ENCODE data around the gene TIMM44.

Gene TIMM44

DNA sequence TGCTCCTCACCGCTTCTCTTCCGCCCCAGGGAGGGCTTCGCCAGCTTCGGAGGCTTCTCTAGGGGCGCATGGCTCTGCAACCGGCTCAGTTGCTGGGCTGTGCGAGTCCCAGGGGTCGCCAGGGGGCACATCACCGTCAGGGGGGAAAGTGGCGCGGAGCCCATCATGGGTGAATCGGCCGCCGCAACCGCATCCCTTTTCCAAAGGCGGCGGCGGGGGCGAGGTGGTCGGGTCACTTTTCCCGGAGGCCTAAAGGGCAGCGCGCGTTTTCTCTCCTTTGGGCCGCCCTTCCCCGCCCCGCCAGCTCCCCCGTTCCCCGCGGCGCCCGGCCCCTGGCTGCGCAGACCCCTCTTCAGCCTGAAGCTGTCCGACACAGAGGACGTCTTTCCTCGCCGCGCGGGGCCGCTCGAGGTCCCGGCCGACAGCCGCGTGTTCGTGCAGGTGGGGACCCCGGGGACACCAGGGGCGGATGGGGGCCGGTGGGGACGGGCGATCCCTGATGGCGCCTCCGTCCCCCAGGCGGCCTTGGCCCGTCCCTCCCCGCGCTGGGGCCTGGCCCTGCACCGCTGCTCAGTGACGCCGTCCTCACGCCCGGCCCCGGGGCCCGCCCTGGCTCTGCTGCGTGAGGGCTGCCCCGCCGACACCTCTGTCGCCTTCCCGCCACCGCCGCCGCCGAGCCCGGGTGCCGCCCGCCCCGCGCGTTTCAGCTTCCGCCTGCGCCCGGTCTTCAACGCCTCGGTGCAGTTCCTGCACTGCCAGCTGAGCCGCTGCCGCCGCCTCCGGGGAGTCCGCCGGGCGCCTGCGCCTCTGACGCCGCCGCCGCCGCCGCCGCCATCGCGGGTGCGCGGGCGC is 27.1 kb downstream of the TIMM44 start:
- H3K27me3 ChIP-seq (ENCODE audit: low read depth, low read length) = peaks cover 29% of the 10 kb centered on the region
- peak overlapping the region in 1 of 2 donors; percentile 51 for H3K4me3 ChIP-seq (ENCODE audit: low read depth in 1 of 2, low read length in 2 of 2)
- peaks cover 3 to 17% of the 10 kb centered on the region in 2 donors for H3K36me3 ChIP-seq (ENCODE audit: control insufficient read depth in 1 of 2, insufficient read depth in 2 of 2, low read length in 2 of 2)
- no peak overlapping the region for H3K27ac ChIP-seq (ENCODE audit: low read length)
- peaks cover 0 to 44% of the 10 kb centered on the region in 2 donors for H3K4me1 ChIP-seq (ENCODE audit: control insufficient read depth in 1 of 2, insufficient read depth in 2 of 2, low read length in 2 of 2)
- no peaks in the 10 kb centered on the region for H3K9me3 ChIP-seq (ENCODE audit: control insufficient read depth in 1 of 2, low read length in 2 of 2)

DNA sequence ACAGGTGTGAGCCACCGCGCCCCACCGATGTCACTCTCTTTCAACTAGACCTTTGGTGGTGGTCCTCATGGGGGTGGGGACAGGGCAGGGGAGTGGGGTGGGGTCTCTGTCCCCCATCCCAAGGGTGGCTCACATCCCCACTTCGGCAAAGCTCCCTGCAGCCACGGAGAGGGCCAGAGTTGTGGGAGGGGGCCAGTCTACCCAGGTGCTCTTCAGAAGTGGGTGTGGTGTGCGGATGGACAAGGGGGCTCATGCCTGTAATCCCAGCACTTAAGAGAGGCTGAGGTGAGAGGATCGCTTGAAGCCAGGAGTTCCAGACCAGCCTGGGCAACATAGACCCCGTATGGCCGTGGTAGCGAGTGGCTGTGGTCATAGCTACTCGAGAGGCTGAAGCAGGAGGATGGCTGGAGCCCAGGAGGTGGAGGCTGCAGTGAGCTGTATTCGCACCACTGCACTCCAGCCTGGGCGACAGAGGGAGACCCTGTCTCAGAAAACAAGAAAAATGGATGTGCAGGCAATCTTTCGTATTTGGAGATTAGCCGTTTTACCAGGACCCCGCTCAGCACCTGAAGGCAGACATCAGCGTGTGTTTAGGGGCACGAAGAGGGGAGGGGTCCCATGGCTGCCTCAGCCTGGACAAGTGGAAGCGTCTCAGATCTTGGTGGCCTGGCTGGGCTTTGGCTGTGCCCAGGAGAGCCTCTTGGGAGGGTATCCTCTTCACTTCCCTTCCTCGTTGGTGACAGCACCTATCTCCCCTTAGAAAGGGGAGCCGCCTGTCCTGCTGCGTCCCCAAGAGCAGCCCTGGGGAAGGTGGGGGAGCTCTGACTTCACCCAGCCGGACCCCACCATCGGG is 28.0 kb downstream of the TIMM44 start:
- H3K36me3 ChIP-seq (ENCODE audit: control insufficient read depth in 1 of 2, insufficient read depth in 2 of 2, low read length in 2 of 2) = peaks cover 3 to 25% of the 10 kb centered on the region in 2 donors
- H3K27ac ChIP-seq (ENCODE audit: low read length) = no peak overlapping the region
- peak overlapping the region in 1 of 2 donors; percentile 51 for H3K4me3 ChIP-seq (ENCODE audit: low read depth in 1 of 2, low read length in 2 of 2)
- H3K4me1 ChIP-seq (ENCODE audit: control insufficient read depth in 1 of 2, insufficient read depth in 2 of 2, low read length in 2 of 2) = peaks cover 0 to 42% of the 10 kb centered on the region in 2 donors
- H3K9me3 ChIP-seq (ENCODE audit: control insufficient read depth in 1 of 2, low read length in 2 of 2) = no peaks in the 10 kb centered on the region
- peaks cover 29% of the 10 kb centered on the region for H3K27me3 ChIP-seq (ENCODE audit: low read depth, low read length)

DNA sequence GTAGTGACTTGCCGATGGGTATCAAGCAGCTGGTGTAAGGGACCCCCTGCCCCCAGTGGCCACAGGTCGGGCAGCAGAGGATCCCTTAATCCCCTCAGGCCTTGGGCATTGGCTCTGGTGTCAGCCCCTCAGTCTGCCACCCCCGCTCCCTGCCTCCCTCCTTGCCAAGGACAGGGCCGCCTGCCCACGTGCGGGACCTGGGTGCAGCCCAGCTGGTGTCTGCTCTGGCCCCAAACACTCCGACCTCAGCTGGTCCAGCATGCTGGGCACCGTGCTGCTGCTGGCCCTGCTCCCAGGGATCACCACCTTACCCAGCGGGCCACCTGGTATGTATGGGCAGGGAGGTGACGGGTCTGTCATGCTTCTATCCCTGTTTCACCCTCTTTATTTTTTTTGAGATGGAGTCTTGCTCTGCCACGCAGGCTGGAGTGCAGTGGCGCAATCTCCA is 28.8 kb downstream of the TIMM44 start, which contains the start of gene TGFBR3L:
TGFBR3L (plus strand) TSS at position 233 of the 448 bp plus-strand sequence.
- no peak within 1 kb of the TSS for H3K27ac ChIP-seq (ENCODE audit: low read length)

DNA sequence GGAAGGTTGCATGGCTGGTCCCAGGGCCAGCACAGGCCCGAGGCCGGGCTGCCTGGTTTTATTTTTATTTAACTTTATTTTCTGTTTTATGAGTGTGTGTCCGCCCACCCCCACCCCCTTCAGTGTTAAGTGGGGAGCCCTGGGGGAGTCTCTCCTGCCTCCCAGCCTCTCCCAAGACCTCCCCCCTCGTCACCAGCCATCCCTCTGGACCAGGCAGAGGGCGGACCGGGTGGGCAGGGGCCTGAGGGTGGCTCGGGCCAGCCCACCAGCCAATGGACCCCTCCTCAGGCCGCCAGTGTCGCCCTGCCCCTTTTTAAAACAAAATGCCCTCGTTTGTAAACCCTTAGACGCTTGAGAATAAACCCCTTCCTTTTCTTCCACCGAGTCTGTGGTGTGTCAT is 29.4 kb downstream of the TIMM44 start:
- Histone ChIP-seq H3K36me3 (ENCODE audit: control insufficient read depth in 1 of 2, insufficient read depth in 2 of 2, low read length in 2 of 2) (peaks cover 3 to 39% of the 10 kb centered on the region in 2 donors), H3K27me3 (ENCODE audit: low read depth, low read length) (peaks cover 29% of the 10 kb centered on the region)

More for the DNA sequence above, 28.8 kb downstream of the TIMM44 start, which contains the start of gene TGFBR3L:
- Histone ChIP-seq H3K4me3 (ENCODE audit: low read depth in 1 of 2, low read length in 2 of 2) (no peak within 1 kb of the TSS), H3K9me3 (ENCODE audit: control insufficient read depth in 1 of 2, low read length in 2 of 2) (no peaks in the 10 kb centered on the region), H3K27me3 (ENCODE audit: low read depth, low read length) (peaks cover 29% of the 10 kb centered on the region), H3K36me3 (ENCODE audit: control insufficient read depth in 1 of 2, insufficient read depth in 2 of 2, low read length in 2 of 2) (peaks cover 3 to 34% of the 10 kb centered on the region in 2 donors), H3K4me1 (ENCODE audit: control insufficient read depth in 1 of 2, insufficient read depth in 2 of 2, low read length in 2 of 2) (peaks cover 0 to 37% of the 10 kb centered on the region in 2 donors)

DNA sequence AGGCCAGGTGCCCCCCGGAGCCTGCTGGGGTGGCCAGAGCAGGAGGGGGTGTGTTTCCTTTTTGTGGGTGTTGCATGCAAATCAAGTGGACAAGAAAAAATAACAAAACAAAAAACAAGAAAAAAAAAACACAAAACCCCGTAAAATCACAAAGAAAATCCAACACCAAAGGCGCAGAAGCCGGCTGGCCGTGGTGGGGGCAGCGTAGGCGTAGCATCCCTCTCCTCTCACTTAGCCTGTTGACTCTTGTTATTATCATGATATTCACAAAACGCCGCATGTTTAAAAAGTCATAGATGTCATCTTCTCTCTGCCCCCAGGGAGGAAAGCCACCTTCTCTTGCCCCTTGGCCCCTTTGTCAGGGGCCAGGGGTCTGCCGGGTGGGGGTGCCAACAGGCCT is 29.8 kb downstream of the TIMM44 start:
- H3K9me3 ChIP-seq (ENCODE audit: control insufficient read depth in 1 of 2, low read length in 2 of 2) = no peaks in the 10 kb centered on the region
- no peak overlapping the region for H3K27ac ChIP-seq (ENCODE audit: low read length)
- peaks cover 0 to 28% of the 10 kb centered on the region in 2 donors for H3K4me1 ChIP-seq (ENCODE audit: control insufficient read depth in 1 of 2, insufficient read depth in 2 of 2, low read length in 2 of 2)
- H3K36me3 ChIP-seq (ENCODE audit: control insufficient read depth in 1 of 2, insufficient read depth in 2 of 2, low read length in 2 of 2) = peaks cover 3 to 42% of the 10 kb centered on the region in 2 donors
- H3K4me3 ChIP-seq (ENCODE audit: low read depth in 1 of 2, low read length in 2 of 2) = no peak overlapping the region
- H3K27me3 ChIP-seq (ENCODE audit: low read depth, low read length) = peaks cover 27% of the 10 kb centered on the region

More for the DNA sequence above, 29.4 kb downstream of the TIMM44 start:
- no peak overlapping the region for H3K27ac ChIP-seq (ENCODE audit: low read length)
- H3K9me3 ChIP-seq (ENCODE audit: control insufficient read depth in 1 of 2, low read length in 2 of 2) = no peaks in the 10 kb centered on the region
- H3K4me3 ChIP-seq (ENCODE audit: low read depth in 1 of 2, low read length in 2 of 2) = no peak overlapping the region
- peaks cover 0 to 32% of the 10 kb centered on the region in 2 donors for H3K4me1 ChIP-seq (ENCODE audit: control insufficient read depth in 1 of 2, insufficient read depth in 2 of 2, low read length in 2 of 2)

DNA sequence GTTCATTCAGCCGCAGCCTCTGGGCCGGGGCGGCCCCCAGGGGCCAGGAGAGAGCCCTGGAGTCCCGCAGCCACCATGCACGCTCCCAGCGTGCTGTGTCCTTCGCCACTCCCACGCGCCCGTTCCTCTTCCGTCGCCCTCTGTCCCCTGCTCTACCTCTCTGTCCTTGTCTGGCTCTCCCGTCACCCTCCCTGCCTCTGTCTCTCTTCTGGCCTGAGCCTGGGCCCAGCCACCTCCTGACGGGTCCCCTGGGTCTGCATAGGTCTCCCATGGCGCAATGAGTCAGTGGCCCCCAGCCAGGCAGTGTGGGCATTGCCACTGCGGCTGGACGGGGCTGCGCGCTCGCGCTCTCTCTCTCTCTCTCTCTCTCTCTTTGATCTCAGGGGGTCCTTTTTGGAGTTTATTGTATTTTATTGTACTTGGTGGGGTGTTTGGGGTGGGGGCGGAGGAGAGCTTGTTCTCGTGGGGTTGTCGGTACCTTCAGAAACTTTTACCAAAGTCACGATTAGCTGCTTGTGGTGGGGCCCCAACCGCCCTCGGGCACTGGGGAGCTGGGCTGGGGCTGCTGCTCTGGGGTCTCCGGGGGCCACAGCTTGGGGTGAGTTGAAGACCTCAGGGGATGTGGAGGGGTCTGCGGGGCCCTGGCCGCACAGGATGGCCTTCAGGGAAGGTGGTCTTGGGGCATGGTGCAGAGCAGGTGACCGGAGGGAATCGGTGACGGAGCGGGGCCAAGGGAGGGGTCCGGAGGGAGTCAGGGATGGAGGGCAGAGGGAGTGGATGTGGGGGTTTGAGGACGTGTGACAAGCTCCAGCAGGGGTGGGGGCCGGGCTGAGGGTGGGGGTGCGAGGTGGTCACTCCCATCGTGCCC is 30.5 kb downstream of the TIMM44 start:
- H3K27ac ChIP-seq (ENCODE audit: low read length) = no peak overlapping the region
- H3K4me1 ChIP-seq (ENCODE audit: control insufficient read depth in 1 of 2, insufficient read depth in 2 of 2, low read length in 2 of 2) = peaks cover 0 to 24% of the 10 kb centered on the region in 2 donors
- peaks cover 3 to 42% of the 10 kb centered on the region in 2 donors for H3K36me3 ChIP-seq (ENCODE audit: control insufficient read depth in 1 of 2, insufficient read depth in 2 of 2, low read length in 2 of 2)
- no peaks in the 10 kb centered on the region for H3K9me3 ChIP-seq (ENCODE audit: control insufficient read depth in 1 of 2, low read length in 2 of 2)
- peaks cover 19% of the 10 kb centered on the region for H3K27me3 ChIP-seq (ENCODE audit: low read depth, low read length)
- no peak overlapping the region for H3K4me3 ChIP-seq (ENCODE audit: low read depth in 1 of 2, low read length in 2 of 2)

DNA sequence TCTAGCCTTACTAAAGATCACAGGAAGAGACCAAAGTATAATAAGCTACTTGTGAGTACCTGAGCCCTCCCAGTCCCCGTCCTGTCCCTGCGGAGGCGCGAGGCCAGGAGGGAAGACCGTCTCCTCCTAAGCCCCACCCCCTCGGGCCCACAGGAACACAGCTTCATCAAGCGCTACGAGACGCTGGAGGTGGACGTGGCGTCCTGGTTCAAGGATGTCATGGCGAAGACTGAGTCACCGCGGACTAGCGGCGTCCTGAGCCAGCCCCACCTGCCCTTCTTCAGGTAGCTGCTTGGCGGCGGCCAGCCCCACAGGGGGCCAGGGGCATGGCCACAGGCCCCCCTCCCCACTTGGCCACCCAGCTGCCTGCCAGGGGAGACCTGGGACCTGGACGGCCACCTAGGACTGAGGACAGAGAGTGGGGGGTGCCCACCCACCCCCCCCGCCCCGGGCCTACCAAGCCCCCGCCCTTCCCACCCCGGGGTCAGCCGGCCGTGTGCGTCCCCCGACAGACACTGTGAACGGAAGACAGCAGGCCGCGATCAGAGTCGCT is 31.2 kb downstream of the TIMM44 start:
- H3K4me1 ChIP-seq (ENCODE audit: control insufficient read depth in 1 of 2, insufficient read depth in 2 of 2, low read length in 2 of 2) = peaks cover 0 to 21% of the 10 kb centered on the region in 2 donors
- peaks cover 15% of the 10 kb centered on the region for H3K27me3 ChIP-seq (ENCODE audit: low read depth, low read length)
- H3K36me3 ChIP-seq (ENCODE audit: control insufficient read depth in 1 of 2, insufficient read depth in 2 of 2, low read length in 2 of 2) = peaks cover 3 to 42% of the 10 kb centered on the region in 2 donors
- H3K4me3 ChIP-seq (ENCODE audit: low read depth in 1 of 2, low read length in 2 of 2) = no peak overlapping the region
- no peak overlapping the region for H3K27ac ChIP-seq (ENCODE audit: low read length)
- H3K9me3 ChIP-seq (ENCODE audit: control insufficient read depth in 1 of 2, low read length in 2 of 2) = no peaks in the 10 kb centered on the region

DNA sequence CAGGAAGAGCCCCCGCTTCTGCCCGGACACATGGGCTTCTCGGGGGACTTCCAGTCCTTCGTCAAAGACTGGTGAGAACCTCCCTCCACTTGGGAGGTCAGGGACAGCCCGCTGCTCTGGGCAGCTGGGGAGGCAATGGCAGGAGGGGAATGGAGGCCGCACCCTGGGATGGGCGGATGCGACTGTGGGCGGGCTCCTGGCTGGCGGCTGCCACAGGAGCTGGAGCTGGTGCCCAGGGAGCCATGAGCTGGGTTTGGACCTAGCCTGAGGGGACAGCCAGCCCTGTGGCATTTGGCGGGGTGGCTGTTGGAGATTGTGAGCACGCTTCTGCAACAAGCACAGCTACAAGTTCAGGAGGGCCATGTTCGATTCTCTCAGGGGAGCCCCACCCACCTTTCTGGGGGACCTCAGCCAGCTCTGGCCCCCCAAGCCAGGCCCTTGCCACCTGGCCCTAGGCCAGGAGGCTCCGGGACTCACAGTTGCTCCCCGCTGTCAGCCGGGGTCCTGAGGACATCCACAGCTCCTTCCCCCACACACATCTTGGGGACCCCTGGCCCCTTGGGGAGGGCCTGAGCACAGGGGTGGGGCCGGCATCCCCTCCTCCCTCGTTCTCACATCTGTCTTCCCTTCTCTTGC is 31.8 kb downstream of the TIMM44 start:
- Histone ChIP-seq H3K4me3 (ENCODE audit: low read depth in 1 of 2, low read length in 2 of 2) (no peak overlapping the region), H3K27me3 (ENCODE audit: low read depth, low read length) (peaks cover 10% of the 10 kb centered on the region), H3K9me3 (ENCODE audit: control insufficient read depth in 1 of 2, low read length in 2 of 2) (no peaks in the 10 kb centered on the region), H3K4me1 (ENCODE audit: control insufficient read depth in 1 of 2, insufficient read depth in 2 of 2, low read length in 2 of 2) (peaks cover 0 to 19% of the 10 kb centered on the region in 2 donors), H3K27ac (ENCODE audit: low read length) (no peak overlapping the region), H3K36me3 (ENCODE audit: control insufficient read depth in 1 of 2, insufficient read depth in 2 of 2, low read length in 2 of 2) (peaks cover 3 to 42% of the 10 kb centered on the region in 2 donors)

DNA sequence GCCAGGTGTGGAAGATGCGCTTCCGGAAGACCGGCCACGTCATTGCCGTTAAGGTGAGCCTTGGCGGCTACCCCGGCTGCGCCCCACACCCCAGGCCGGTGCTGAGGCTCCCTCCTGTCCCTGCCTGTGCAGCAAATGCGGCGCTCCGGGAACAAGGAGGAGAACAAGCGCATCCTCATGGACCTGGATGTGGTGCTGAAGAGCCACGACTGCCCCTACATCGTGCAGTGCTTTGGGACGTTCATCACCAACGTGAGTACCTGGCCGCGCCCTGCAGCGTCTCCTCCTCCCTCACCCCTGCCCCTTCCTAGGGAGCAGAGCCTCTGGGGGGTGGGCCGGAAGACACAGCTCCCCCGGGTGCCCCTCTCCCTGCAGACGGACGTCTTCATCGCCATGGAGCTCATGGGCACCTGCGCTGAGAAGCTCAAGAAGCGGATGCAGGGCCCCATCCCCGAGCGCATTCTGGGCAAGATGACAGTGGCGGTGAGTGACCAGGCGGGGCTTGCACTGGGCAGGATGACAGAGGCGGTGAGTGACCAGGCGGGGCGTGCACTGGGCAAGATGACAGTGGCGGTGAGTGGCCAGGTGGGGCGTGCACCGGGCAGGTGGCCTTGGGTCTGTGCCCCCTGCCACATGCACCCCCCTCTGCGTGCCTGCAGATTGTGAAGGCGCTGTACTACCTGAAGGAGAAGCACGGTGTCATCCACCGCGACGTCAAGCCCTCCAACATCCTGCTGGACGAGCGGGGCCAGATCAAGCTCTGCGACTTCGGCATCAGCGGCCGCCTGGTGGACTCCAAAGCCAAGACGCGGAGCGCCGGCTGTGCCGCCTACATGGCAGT is 32.9 kb downstream of the TIMM44 start:
- peaks cover 3 to 48% of the 10 kb centered on the region in 2 donors for H3K36me3 ChIP-seq (ENCODE audit: control insufficient read depth in 1 of 2, insufficient read depth in 2 of 2, low read length in 2 of 2)

More for the DNA sequence above, 32.9 kb downstream of the TIMM44 start:
- H3K27ac ChIP-seq (ENCODE audit: low read length) = no peak overlapping the region
- H3K27me3 ChIP-seq (ENCODE audit: low read depth, low read length) = peaks cover 5% of the 10 kb centered on the region
- peaks cover 0 to 15% of the 10 kb centered on the region in 2 donors for H3K4me1 ChIP-seq (ENCODE audit: control insufficient read depth in 1 of 2, insufficient read depth in 2 of 2, low read length in 2 of 2)
- no peak overlapping the region for H3K4me3 ChIP-seq (ENCODE audit: low read depth in 1 of 2, low read length in 2 of 2)
- no peaks in the 10 kb centered on the region for H3K9me3 ChIP-seq (ENCODE audit: control insufficient read depth in 1 of 2, low read length in 2 of 2)

All from muscle layer of duodenum (tissue), 2 donors.